ENCODE data around the gene BLOC1S2. TPM values are rescaled to one million over a fixed set of nuclear protein-coding genes. Genes with fewer than 3 reads are reported as not detected.
"Not testable (repeated sequence)": the region's sequence is repeated elsewhere in the genome, so short reads cannot be mapped to it uniquely, and the experiment has no call there.

BLOC1S2 gene
- total RNA-seq, 4 donors from 2014 or later = 1.1 to 20.3 (median 13.4) TPM; not detected in 1

GRCh38 chr10:100304414-100304813 lies 17.9 kb upstream of the BLOC1S2 start:
- in situ Hi-C loops (cut with MboI; ENCODE audit: low pct_ligation_motif_present in 1 of 4, low pct_unique_long_range_greater_than_20kb in 1 of 4, low sequenced_read_pairs in 3 of 4) = no loop called here
- intact Hi-C loops (cut with DNase I; ENCODE audit: low total_unique reads) = no loop called here
- TF ChIP-seq EP300 (IDR thresholded peaks at IDR 0.05; ENCODE audit: low read depth) (no peak), POLR2A (IDR thresholded peaks at IDR 0.05) (no peak), POLR2AphosphoS5 (IDR thresholded peaks at IDR 0.05) (no peak)
- TF ChIP-seq, protein P1, sequence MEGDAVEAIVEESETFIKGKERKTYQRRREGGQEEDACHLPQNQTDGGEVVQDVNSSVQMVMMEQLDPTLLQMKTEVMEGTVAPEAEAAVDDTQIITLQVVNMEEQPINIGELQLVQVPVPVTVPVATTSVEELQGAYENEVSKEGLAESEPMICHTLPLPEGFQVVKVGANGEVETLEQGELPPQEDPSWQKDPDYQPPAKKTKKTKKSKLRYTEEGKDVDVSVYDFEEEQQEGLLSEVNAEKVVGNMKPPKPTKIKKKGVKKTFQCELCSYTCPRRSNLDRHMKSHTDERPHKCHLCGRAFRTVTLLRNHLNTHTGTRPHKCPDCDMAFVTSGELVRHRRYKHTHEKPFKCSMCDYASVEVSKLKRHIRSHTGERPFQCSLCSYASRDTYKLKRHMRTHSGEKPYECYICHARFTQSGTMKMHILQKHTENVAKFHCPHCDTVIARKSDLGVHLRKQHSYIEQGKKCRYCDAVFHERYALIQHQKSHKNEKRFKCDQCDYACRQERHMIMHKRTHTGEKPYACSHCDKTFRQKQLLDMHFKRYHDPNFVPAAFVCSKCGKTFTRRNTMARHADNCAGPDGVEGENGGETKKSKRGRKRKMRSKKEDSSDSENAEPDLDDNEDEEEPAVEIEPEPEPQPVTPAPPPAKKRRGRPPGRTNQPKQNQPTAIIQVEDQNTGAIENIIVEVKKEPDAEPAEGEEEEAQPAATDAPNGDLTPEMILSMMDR (IDR thresholded peaks at IDR 0.05) = no peak
- 75 to 77% methylated on average over 1 to 3 of the region's 3 CpGs for WGBS, 2 donors (ENCODE audit: low coverage in 1 of 2)
- no peak overlapping the region for H3K4me3 ChIP-seq
- no peak for DNase-seq
- H3K4me1 ChIP-seq = no peaks in the 10 kb centered on the region
- H3K9me3 ChIP-seq = no peaks in the 10 kb centered on the region
- peaks cover 31% of the 10 kb centered on the region for H3K27me3 ChIP-seq
- no peaks in the 10 kb centered on the region for H3K36me3 ChIP-seq
- H3K27ac ChIP-seq = no peak overlapping the region

- no peak for DNase-seq
- in situ Hi-C loops (cut with MboI; ENCODE audit: low pct_ligation_motif_present in 1 of 4, low pct_unique_long_range_greater_than_20kb in 1 of 4, low sequenced_read_pairs in 3 of 4) = no loop called here
- Histone ChIP-seq H3K4me1 (no peaks in the 10 kb centered on the region), H3K27me3 (peaks cover 31% of the 10 kb centered on the region), H3K4me3 (no peak overlapping the region), H3K36me3 (no peaks in the 10 kb centered on the region), H3K27ac (no peak overlapping the region), H3K9me3 (no peaks in the 10 kb centered on the region)
- intact Hi-C loops (cut with DNase I; ENCODE audit: low total_unique reads) = no loop called here
- no peak for TF ChIP-seq POLR2A (IDR thresholded peaks at IDR 0.05)
- TF ChIP-seq EP300 (IDR thresholded peaks at IDR 0.05; ENCODE audit: low read depth) = no peak
- TF ChIP-seq, protein P1 (IDR thresholded peaks at IDR 0.05) = peak; percentile 37 to 50 (median 44)
- 18 to 23% methylated on average over 6 to 7 of the region's 7 CpGs for WGBS, 2 donors (ENCODE audit: low coverage in 1 of 2)
Observed at GRCh38 chr10:100303724-100304319, 17.3 kb upstream of the BLOC1S2 start.

DNA sequence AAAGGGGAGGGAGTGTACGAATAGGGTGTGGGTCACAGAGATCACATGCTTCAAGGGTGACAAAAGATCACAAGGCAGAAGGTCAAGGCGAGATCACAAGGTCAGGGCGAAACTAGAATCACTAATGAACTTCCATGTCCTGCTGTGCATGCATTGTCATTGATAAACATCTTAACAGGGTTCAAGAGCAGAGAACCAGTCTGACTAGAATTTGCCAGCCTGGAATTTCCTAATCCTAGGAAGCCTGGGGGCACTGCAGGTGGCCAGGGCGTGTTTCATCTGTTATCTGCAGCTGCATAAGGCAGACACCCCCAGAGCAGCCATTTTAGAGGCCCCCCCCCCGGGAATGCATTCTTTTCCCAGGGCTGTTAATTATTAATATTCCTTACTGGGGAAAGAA lies 14.6 kb upstream of the BLOC1S2 start:
- in situ Hi-C loops (cut with MboI; ENCODE audit: low pct_ligation_motif_present in 1 of 4, low pct_unique_long_range_greater_than_20kb in 1 of 4, low sequenced_read_pairs in 3 of 4); H3K9me3 ChIP-seq; intact Hi-C loops (cut with DNase I; ENCODE audit: low total_unique reads); DNase-seq; H3K4me3 ChIP-seq; H3K4me1 ChIP-seq; H3K27ac ChIP-seq; H3K36me3 ChIP-seq: not testable (repeated sequence)
- H3K27me3 ChIP-seq = peaks cover 39% of the 10 kb centered on the region
- 60 to 66% methylated on average over 1 to 5 of the region's 5 CpGs for WGBS, 2 donors (ENCODE audit: low coverage in 1 of 2)

- in situ Hi-C loops (cut with MboI; ENCODE audit: low pct_ligation_motif_present in 1 of 4, low pct_unique_long_range_greater_than_20kb in 1 of 4, low sequenced_read_pairs in 3 of 4) = no loop called here
- Histone ChIP-seq H3K4me1 (no peaks in the 10 kb centered on the region), H3K36me3 (no peaks in the 10 kb centered on the region), H3K4me3 (no peak overlapping the region), H3K27ac (no peak overlapping the region), H3K9me3 (no peaks in the 10 kb centered on the region), H3K27me3 (peaks cover 21% of the 10 kb centered on the region)
- WGBS, 2 donors (ENCODE audit: low coverage in 1 of 2) = 63% methylated on average over 9 of the region's 9 CpGs; no CpG with 5 or more reads in 1 of the 2 donors
- no peak for DNase-seq
- TF ChIP-seq POLR2A (IDR thresholded peaks at IDR 0.05) (no peak), POLR2AphosphoS5 (IDR thresholded peaks at IDR 0.05) (no peak), EP300 (IDR thresholded peaks at IDR 0.05; ENCODE audit: low read depth) (no peak)
- TF ChIP-seq, protein P1 (IDR thresholded peaks at IDR 0.05) = no peak
- intact Hi-C loops (cut with DNase I; ENCODE audit: low total_unique reads) = no loop called here
Observed at GRCh38 chr10:100297242-100297641, 10.8 kb upstream of the BLOC1S2 start.

DNA sequence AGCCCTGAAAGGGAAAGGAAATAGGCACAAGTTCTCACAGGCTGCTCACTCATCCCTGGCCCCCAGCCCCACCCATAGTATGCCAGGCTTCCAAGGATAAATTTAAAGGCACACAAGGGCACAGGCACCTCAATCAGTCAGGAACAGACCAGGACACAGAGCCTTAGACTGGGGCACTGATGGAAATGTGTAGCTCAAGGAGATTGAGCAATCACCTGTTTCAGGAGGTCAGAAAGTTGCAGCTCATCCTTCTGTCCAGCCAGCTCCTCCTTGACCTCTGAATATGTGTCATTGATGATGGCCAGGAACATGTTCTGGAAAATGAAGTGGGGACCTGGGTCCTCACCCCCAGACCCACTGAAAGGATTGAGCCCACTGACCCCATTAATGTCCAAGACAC lies 6.6 kb upstream of the BLOC1S2 start:
- in situ Hi-C loops (cut with MboI; ENCODE audit: low pct_ligation_motif_present in 1 of 4, low pct_unique_long_range_greater_than_20kb in 1 of 4, low sequenced_read_pairs in 3 of 4) = no loop called here
- TF ChIP-seq, protein P1 (IDR thresholded peaks at IDR 0.05) = no peak
- TF ChIP-seq POLR2A (IDR thresholded peaks at IDR 0.05) = no peak
- no peak for TF ChIP-seq EP300 (IDR thresholded peaks at IDR 0.05; ENCODE audit: low read depth)
- TF ChIP-seq POLR2AphosphoS5 (IDR thresholded peaks at IDR 0.05) = no peak
- no peaks in the 10 kb centered on the region for H3K36me3 ChIP-seq
- no peaks in the 10 kb centered on the region for H3K4me1 ChIP-seq
- no peaks in the 10 kb centered on the region for H3K9me3 ChIP-seq
- no peak overlapping the region for H3K4me3 ChIP-seq
- no peak overlapping the region for H3K27ac ChIP-seq
- peaks cover 16% of the 10 kb centered on the region for H3K27me3 ChIP-seq
- intact Hi-C loops (cut with DNase I; ENCODE audit: low total_unique reads) = no loop called here
- no peak for DNase-seq

DNA sequence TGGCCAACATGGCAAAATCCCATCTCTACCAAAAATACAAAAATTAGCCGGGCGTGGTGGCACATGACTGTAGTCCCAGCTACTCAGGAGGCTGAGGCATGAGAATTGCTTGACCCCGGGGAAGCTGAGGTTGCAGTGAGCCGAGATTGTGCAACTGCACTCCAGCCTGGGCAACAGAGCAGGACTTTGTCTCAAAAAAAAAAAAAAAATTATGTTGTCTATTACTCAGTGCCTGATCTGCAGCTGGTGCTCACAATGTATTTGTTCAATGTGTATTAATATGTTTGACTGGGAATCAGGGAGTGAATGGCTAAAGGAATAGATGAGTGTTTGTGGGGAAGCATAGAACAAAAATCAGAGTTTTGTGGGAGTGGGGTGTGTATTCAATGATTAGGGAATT lies 5.8 kb upstream of the BLOC1S2 start:
- WGBS, 2 donors (ENCODE audit: low coverage in 1 of 2) = 60 to 71% methylated on average over 1 to 4 of the region's 4 CpGs
- H3K4me3 ChIP-seq; H3K36me3 ChIP-seq; H3K4me1 ChIP-seq; in situ Hi-C loops (cut with MboI; ENCODE audit: low pct_ligation_motif_present in 1 of 4, low pct_unique_long_range_greater_than_20kb in 1 of 4, low sequenced_read_pairs in 3 of 4); H3K9me3 ChIP-seq; intact Hi-C loops (cut with DNase I; ENCODE audit: low total_unique reads): not testable (repeated sequence)
- H3K27me3 ChIP-seq = peaks cover 16% of the 10 kb centered on the region
- DNase-seq = peak; percentile 20
- peak overlapping the region in 1 of 4 donors; percentile 28 for H3K27ac ChIP-seq

Measured in transverse colon (tissue), 4 donors.